Duodenal mucosa (tissue), 2 donors: ENCODE results near the gene ZSWIM3.

Experiments
- H3K27ac ChIP-seq: one replicate; pipeline ENCODE4 v1.7.0; 2013; ENCODE audit warnings: low read depth, low read length
- H3K27me3 ChIP-seq, 2 donors: one replicate each; pipeline ENCODE4 v1.7.0; 2013; ENCODE audit warnings: low read length in 2 of 2, control low read depth in 1 of 2; ENCODE audit not compliant: insufficient read depth in 2 of 2, control insufficient read depth in 1 of 2
- H3K36me3 ChIP-seq, 2 donors: one replicate each; pipeline ENCODE4 v1.7.0; 2013; ENCODE audit warnings: low read length in 2 of 2, control low read depth in 1 of 2; ENCODE audit not compliant: insufficient read depth in 2 of 2, control insufficient read depth in 1 of 2
- H3K4me1 ChIP-seq, 2 donors: one replicate each; pipeline ENCODE4 v1.7.0; 2013; ENCODE audit warnings: low read length in 2 of 2, control low read depth in 1 of 2; ENCODE audit not compliant: insufficient read depth in 2 of 2, control insufficient read depth in 1 of 2
- H3K4me3 ChIP-seq, 2 donors: one replicate each; pipeline ENCODE4 v1.7.0; 2013; ENCODE audit warnings: low read length in 2 of 2, low read depth in 1 of 2
- H3K9ac ChIP-seq, 2 donors: one replicate each; pipeline ENCODE4 v1.7.0; 2013; ENCODE audit warnings: low read length in 2 of 2, low read depth in 1 of 2
- H3K9me3 ChIP-seq, 2 donors: one replicate each; pipeline ENCODE4 v1.7.0; 2013; ENCODE audit warnings: low read length in 2 of 2, control low read depth in 1 of 2; ENCODE audit not compliant: control insufficient read depth in 1 of 2

The ZSWIM3 gene

DNA sequence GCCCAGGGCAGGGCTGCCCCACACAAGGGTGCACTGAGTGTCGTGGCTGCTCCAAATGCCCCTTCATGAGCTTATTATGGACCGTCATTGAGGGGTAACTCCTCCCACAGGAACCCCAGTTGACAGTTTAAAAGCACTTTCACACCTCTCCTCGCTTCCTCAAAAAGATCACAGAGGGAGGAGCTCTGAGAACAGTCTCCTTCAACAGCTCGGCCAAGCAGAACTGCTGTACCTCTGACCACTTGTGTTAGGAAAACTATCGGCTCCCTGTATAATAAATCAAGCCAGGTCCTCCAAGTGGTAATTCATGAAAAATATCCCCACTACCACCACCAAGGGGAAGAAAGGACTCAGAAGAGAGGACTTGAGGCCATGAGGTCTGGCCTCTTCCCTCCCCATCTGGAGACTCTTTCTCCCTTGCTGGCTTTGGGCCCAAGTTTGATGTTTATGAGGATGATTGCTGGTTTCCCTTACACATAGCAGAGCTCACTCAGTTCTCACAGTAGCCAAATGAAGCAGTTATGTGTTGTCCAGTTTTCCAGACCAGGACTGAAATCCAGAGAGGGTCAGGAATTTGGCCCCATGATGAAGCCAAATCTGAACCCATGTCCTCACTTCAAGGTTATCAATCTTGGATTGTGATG lies 15.1 kb upstream of the ZSWIM3 start:
- Histone ChIP-seq H3K27me3 (no peaks in the 10 kb centered on the region), H3K36me3 (peaks cover 38 to 66% of the 10 kb centered on the region in 2 donors), H3K4me1 (peaks cover 0 to 12% of the 10 kb centered on the region in 2 donors), H3K27ac (no peak overlapping the region), H3K9ac (no peak overlapping the region), H3K9me3 (no peaks in the 10 kb centered on the region), H3K4me3 (no peak overlapping the region)

DNA sequence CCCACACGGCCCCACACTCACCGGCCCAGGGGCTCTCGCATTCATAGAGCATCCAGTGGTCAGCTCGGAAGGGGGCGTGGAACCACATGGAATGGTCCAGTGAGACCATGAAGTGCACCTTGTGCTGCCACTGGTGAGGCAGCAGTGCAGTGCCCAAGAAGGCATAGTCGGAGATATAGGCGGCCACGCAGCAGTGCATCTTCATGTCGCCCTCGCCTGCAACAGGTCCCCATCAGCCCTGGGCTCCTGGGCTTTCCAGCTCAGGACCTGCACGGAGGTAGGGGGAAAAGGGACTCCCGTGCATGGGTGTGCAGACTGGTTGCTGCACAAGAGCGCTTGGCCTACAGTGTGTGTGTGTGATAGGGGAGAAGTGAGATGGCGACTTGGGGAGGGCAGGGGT lies 13.9 kb upstream of the ZSWIM3 start:
- Histone ChIP-seq H3K4me1 (peaks cover 0 to 12% of the 10 kb centered on the region in 2 donors), H3K9me3 (no peaks in the 10 kb centered on the region), H3K9ac (no peak overlapping the region), H3K27me3 (no peaks in the 10 kb centered on the region), H3K4me3 (no peak overlapping the region), H3K27ac (no peak overlapping the region), H3K36me3 (peaks cover 42 to 69% of the 10 kb centered on the region in 2 donors)

DNA sequence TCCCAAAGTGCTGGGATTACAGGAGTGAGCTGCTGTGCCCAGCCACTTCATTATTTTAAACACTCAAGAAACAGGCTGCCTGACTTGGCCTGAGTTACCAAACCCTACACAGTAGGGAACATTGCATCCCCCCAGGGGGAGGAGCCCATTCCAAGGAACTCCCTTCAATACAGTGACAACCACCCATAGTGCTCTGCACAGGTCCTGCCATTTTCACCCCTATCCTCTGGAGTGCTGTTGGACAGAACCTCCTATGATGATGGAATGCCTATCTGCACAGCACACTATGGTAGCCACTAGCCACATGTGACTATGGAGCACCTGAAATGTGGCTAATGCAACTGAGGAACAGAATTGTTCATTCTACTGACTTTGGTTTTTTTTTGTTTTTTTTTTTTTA lies 12.0 kb upstream of the ZSWIM3 start:
- H3K4me1 ChIP-seq: peaks cover 0 to 12% of the 10 kb centered on the region in 2 donors
- no peaks in the 10 kb centered on the region for H3K27me3 ChIP-seq
- no peak overlapping the region for H3K4me3 ChIP-seq
- peaks cover 42 to 73% of the 10 kb centered on the region in 2 donors for H3K36me3 ChIP-seq
- no peak overlapping the region for H3K27ac ChIP-seq
- H3K9ac ChIP-seq: no peak overlapping the region
- no peaks in the 10 kb centered on the region for H3K9me3 ChIP-seq

DNA sequence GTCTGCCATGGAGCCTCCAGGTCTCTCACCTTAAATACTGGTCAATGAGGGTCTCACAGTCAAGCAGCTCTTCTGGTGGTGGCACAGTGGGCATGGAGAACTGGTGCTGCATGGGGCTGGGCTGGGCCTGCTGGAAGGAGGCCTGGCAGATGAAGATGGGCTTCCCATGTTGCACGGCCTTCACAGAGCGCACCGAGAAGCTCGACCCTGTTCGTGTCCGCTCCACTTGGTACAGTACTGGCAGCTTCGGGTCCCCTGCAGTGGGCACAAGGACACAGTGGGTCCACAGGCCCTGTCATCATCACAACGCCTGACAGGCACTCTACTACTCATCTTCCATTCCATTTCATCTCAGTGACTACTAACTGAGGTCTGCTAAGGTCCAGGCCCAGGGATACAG lies 9.0 kb upstream of the ZSWIM3 start:
- Histone ChIP-seq H3K9ac (no peak overlapping the region), H3K27ac (no peak overlapping the region)

DNA sequence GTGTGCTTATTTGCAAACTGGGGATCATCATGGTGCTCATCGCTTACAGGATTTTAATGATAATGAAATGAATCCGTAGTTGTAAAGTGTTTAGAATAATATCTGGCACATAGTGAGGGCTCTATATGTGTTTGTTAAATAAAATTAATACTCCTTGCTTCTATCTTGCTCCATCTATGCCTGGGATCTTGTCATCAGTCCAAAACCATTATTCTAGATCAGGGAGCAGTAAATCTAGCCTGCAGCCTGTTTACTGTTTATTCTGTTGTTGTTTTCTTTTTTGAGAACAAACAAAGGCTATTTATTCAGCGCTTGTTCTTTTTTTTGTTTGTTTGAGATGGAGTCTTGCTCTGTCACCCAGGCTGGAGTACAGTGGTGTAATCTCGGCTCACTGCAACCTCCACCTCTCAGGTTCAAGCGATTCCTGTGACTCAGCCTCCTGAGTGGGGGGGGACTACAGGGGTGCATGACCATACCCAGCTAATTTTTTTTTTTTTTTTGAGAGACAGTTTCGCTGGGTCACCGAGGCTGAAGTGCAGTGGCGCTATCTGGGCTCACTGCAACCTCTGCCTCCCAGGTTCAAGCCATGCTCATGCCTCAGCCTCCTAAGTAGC lies 8.3 kb upstream of the ZSWIM3 start:
- Histone ChIP-seq H3K36me3 (peaks cover 24 to 46% of the 10 kb centered on the region in 2 donors), H3K4me1 (no peaks in the 10 kb centered on the region), H3K9ac (no peak overlapping the region), H3K4me3 (no peak overlapping the region), H3K9me3 (no peaks in the 10 kb centered on the region), H3K27me3 (no peaks in the 10 kb centered on the region), H3K27ac (no peak overlapping the region)

More for the DNA sequence above, 9.0 kb upstream of the ZSWIM3 start:
- H3K4me3 ChIP-seq: no peak overlapping the region
- no peaks in the 10 kb centered on the region for H3K9me3 ChIP-seq
- H3K27me3 ChIP-seq: no peaks in the 10 kb centered on the region
- peaks cover 28 to 52% of the 10 kb centered on the region in 2 donors for H3K36me3 ChIP-seq
- H3K4me1 ChIP-seq: peaks cover 0 to 2% of the 10 kb centered on the region in 2 donors

DNA sequence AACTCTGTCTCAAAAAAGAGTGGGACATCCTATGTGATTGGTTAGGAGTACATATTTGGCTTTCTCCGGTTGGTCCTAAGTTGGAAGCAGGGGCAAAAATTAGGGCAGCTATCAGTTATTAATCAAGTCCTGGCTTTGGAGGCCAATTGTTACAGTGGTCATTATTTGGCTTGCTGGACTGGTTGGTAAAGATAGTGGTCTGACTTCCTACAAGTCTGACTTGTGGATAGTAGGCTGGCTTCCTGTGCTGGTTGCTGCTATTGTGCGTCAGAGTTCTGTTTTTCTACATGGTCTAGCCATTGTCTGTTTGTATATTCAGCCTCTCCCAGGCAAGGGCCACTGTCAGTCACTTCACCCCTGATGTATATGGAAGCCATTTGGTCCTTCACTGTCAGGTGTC lies 7.2 kb upstream of the ZSWIM3 start:
- Histone ChIP-seq H3K27ac (no peak overlapping the region), H3K36me3 (peaks cover 14 to 39% of the 10 kb centered on the region in 2 donors), H3K9me3 (no peaks in the 10 kb centered on the region), H3K27me3 (no peaks in the 10 kb centered on the region), H3K9ac (no peak overlapping the region), H3K4me3 (no peak overlapping the region), H3K4me1 (peaks cover 7 to 8% of the 10 kb centered on the region in 2 donors)

DNA sequence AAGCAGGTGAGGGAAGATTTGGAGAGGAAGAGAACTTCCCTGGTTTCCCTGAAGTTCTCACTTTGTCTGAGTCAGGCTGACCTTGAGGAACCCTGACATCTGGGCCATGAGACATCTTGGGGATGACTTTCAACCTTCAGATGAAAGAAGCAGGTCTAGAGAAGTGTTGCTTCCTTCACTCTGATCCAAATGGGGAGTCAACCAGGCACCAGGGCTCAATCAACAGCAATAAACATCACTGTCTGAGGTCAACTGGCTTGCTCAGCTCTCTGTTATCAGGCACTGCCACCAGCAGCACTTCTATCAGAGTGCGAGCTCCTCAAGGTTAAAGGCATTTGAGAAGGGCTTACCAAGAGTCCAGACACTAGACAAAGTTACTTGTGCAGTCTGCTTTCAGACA lies 6.5 kb upstream of the ZSWIM3 start:
- H3K27me3 ChIP-seq: no peaks in the 10 kb centered on the region
- peaks cover 10 to 11% of the 10 kb centered on the region in 2 donors for H3K4me1 ChIP-seq
- no peak overlapping the region for H3K9ac ChIP-seq
- no peak overlapping the region for H3K4me3 ChIP-seq
- peaks cover 14 to 33% of the 10 kb centered on the region in 2 donors for H3K36me3 ChIP-seq
- H3K27ac ChIP-seq: no peak overlapping the region
- H3K9me3 ChIP-seq: no peaks in the 10 kb centered on the region

DNA sequence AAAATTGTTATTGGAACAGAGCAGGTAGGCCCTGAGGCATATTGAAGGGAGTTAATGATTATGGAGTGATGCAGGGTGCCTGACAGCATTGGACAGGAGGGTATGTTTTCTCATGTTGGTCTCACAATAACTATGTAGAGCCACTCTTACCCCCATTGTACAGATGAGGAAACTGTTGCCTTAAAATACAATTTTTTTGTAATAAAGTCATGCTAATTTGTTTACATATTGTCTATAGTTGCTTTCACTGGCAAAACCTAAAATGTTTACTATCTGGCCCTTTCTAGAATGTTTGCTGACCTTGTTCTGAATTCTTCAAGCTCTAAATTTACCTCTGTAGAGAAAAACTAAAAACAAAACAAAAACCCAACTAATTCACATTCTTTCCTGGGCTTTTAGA lies 5.9 kb upstream of the ZSWIM3 start:
- H3K4me1 ChIP-seq: peaks cover 15 to 17% of the 10 kb centered on the region in 2 donors
- no peaks in the 10 kb centered on the region for H3K9me3 ChIP-seq
- H3K27ac ChIP-seq: no peak overlapping the region
- no peak overlapping the region for H3K9ac ChIP-seq
- no peaks in the 10 kb centered on the region for H3K27me3 ChIP-seq
- peaks cover 14 to 27% of the 10 kb centered on the region in 2 donors for H3K36me3 ChIP-seq
- no peak overlapping the region for H3K4me3 ChIP-seq

DNA sequence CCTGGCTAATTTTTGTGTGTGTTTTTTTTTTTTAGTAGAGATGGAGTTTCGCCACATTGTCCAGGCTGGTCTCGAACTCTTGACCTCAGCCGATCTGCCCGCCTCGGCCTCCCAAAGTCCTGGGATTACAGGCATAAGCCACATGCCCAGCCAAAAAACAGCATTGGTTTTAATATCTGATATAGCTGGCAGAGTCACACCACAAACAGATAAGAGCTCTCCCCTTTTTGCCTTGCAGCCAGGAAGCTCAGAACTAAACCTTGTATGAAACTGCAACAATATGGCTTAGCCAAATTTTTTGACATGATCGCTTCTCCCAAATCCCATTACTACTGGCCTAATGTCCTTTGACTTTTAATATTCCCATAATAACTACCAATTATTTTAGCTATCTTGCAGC lies 5.1 kb upstream of the ZSWIM3 start:
- H3K9me3 ChIP-seq: no peaks in the 10 kb centered on the region
- no peaks in the 10 kb centered on the region for H3K27me3 ChIP-seq
- H3K36me3 ChIP-seq: peaks cover 14 to 22% of the 10 kb centered on the region in 2 donors
- H3K4me1 ChIP-seq: peaks cover 15 to 21% of the 10 kb centered on the region in 2 donors
- no peak overlapping the region for H3K9ac ChIP-seq
- no peak overlapping the region for H3K27ac ChIP-seq
- H3K4me3 ChIP-seq: no peak overlapping the region

DNA sequence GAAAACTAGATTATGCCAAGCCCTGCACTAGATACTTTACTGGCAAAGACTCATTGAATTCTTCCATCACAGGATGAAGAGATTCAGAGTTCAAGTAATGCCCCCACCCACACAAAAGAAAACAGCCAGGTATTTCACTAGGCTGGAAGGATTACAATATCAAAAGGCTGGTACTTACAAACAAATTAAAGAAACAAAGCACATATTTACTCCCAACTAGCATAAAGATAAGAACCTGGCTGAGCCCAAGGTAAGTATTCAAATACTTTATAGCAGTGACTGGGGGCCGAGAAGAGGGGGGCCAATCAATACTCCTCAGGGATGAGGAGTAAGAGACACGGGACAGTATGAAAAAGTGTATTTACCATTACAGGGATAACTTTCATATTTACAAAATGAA lies 3.9 kb upstream of the ZSWIM3 start:
- no peak overlapping the region for H3K27ac ChIP-seq
- no peaks in the 10 kb centered on the region for H3K27me3 ChIP-seq
- no peak overlapping the region for H3K9ac ChIP-seq
- H3K9me3 ChIP-seq: no peaks in the 10 kb centered on the region
- H3K4me1 ChIP-seq: peaks cover 21 to 28% of the 10 kb centered on the region in 2 donors
- H3K36me3 ChIP-seq: peaks cover 11 to 17% of the 10 kb centered on the region in 2 donors
- no peak overlapping the region for H3K4me3 ChIP-seq
